H9 (cell line): ENCODE results near the gene REEP3. TPM values are rescaled to one million over a fixed set of nuclear protein-coding genes. Genes with fewer than 3 reads are reported as not detected.

Experiments used
- DNase-seq: peaks from one replicate; pipeline ENCODE4 v3.0.0-alpha.2; 2017
- H2AFZ ChIP-seq: one replicate; pipeline ENCODE4 v1.6.1; 2013; ENCODE audit warnings: mild to moderate bottlenecking, low read length, control low read depth, moderate library complexity
- H2AK5ac ChIP-seq: 2 replicates; pipeline ENCODE4 v1.6.1; 2013; ENCODE audit warnings: low read length, control low read depth, mixed read lengths; ENCODE audit not compliant: insufficient read length
- H2BK120ac ChIP-seq: one replicate; pipeline ENCODE4 v1.6.1; 2013; ENCODE audit warnings: low read depth, mild to moderate bottlenecking, low read length, control low read depth, inconsistent platforms; ENCODE audit not compliant: poor library complexity, severe bottlenecking
- H2BK12ac ChIP-seq: 2 replicates; pipeline ENCODE4 v1.6.1; 2013; ENCODE audit warnings: low read length, control low read depth, mixed read lengths, low read depth; ENCODE audit not compliant: insufficient read length
- H2BK15ac ChIP-seq: 2 replicates; pipeline ENCODE4 v1.6.1; 2013; ENCODE audit warnings: low read depth, low read length, control low read depth
- H2BK20ac ChIP-seq: one replicate; pipeline ENCODE4 v1.6.1; 2013; ENCODE audit warnings: low read depth, mild to moderate bottlenecking, low read length, control low read depth, inconsistent platforms; ENCODE audit not compliant: poor library complexity, severe bottlenecking
- H2BK5ac ChIP-seq: 2 replicates; pipeline ENCODE4 v1.6.1; 2013; ENCODE audit warnings: low read length, control low read depth, mixed read lengths; ENCODE audit not compliant: insufficient read length
- H3K14ac ChIP-seq: 2 replicates; pipeline ENCODE4 v1.6.1; 2013; ENCODE audit warnings: low read length, control low read depth; ENCODE audit not compliant: insufficient read depth
- H3K18ac ChIP-seq: 2 replicates; pipeline ENCODE4 v1.6.1; 2013; ENCODE audit warnings: low read depth, mild to moderate bottlenecking, mixed read lengths, low read length, control low read depth; ENCODE audit not compliant: insufficient read length
- H3K23ac ChIP-seq: 2 replicates; pipeline ENCODE4 v1.6.1; 2013; ENCODE audit warnings: low read length, control low read depth, mixed read lengths, low read depth; ENCODE audit not compliant: insufficient read length
- H3K23me2 ChIP-seq: 2 replicates; pipeline ENCODE4 v1.6.1; 2013; ENCODE audit warnings: low read depth, mild to moderate bottlenecking, mixed read lengths, low read length, control low read depth; ENCODE audit not compliant: insufficient read length, poor library complexity, severe bottlenecking
- H3K27ac ChIP-seq: 2 replicates; pipeline ENCODE4 v1.5.1; 2013; ENCODE audit warnings: low read length, control low read depth, mixed read lengths, low read depth; ENCODE audit not compliant: insufficient read length
- H3K27me3 ChIP-seq: 2 replicates; pipeline ENCODE4 v1.6.1; 2013; ENCODE audit warnings: low read length, control low read depth, inconsistent platforms; ENCODE audit not compliant: insufficient read depth
- H3K4ac ChIP-seq: 2 replicates; pipeline ENCODE4 v1.6.1; 2013; ENCODE audit warnings: low read depth, mild to moderate bottlenecking, control low read depth, inconsistent platforms, low read length, moderate library complexity
- H3K4me1 ChIP-seq: 2 replicates; pipeline ENCODE4 v1.6.1; 2013; ENCODE audit warnings: low read length, control low read depth, inconsistent platforms; ENCODE audit not compliant: insufficient read depth
- H3K4me2 ChIP-seq: 2 replicates; pipeline ENCODE4 v1.6.1; 2013; ENCODE audit warnings: low read length, control low read depth, mixed read lengths; ENCODE audit not compliant: insufficient read length, insufficient read depth
- H3K56ac ChIP-seq: 2 replicates; pipeline ENCODE4 v1.6.1; 2013; ENCODE audit warnings: low read depth, mild to moderate bottlenecking, mixed read lengths, low read length, control low read depth; ENCODE audit not compliant: insufficient read length
- H3K79me1 ChIP-seq: 2 replicates; pipeline ENCODE4 v1.6.1; 2013; ENCODE audit warnings: low read depth, mild to moderate bottlenecking, moderate library complexity, low read length, control low read depth, inconsistent platforms; ENCODE audit not compliant: insufficient read depth, poor library complexity, severe bottlenecking
- H3K79me2 ChIP-seq: 2 replicates; pipeline ENCODE4 v1.6.1; 2013; ENCODE audit warnings: low read length, control low read depth, inconsistent platforms; ENCODE audit not compliant: insufficient read depth
- H3K9ac ChIP-seq: 2 replicates; pipeline ENCODE4 v1.6.1; 2013; ENCODE audit warnings: low read length, control low read depth, mixed read lengths; ENCODE audit not compliant: insufficient read length; ENCODE audit errors: extremely low read depth
- H3K9me3 ChIP-seq: one replicate; pipeline ENCODE4 v1.6.1; 2013; ENCODE audit warnings: low read depth, low read length, inconsistent platforms; ENCODE audit not compliant: control insufficient read depth
- H3T11ph ChIP-seq: one replicate; pipeline ENCODE4 v1.6.1; 2013; ENCODE audit warnings: mild to moderate bottlenecking, low read length, control low read depth, inconsistent platforms
- H4K20me1 ChIP-seq: one replicate; pipeline ENCODE4 v1.6.1; 2013; ENCODE audit not compliant: control insufficient read depth, insufficient read length, insufficient read depth
- H4K5ac ChIP-seq: 2 replicates; pipeline ENCODE4 v1.6.1; 2013; ENCODE audit warnings: low read depth, mild to moderate bottlenecking, mixed read lengths, low read length, control low read depth; ENCODE audit not compliant: insufficient read length
- H4K8ac ChIP-seq: replicated peaks from 2 replicates; pipeline ENCODE4 v1.6.1; 2013; ENCODE audit warnings: low read length, control low read depth, mixed read lengths, low read depth; ENCODE audit not compliant: insufficient read length
- H4K91ac ChIP-seq: 2 replicates; pipeline ENCODE4 v1.6.1; 2013; ENCODE audit warnings: low read depth, mild to moderate bottlenecking, moderate library complexity, mixed read lengths, low read length, control low read depth; ENCODE audit not compliant: insufficient read length
- H3K27ac Mint-ChIP-seq, 3 experiments: 2 replicates in 2 of 3; 3 replicates in 1 of 3; pipeline ENCODE4 v1.8.0; 2020 to 2021; ENCODE audit warnings: mixed read lengths in 3 of 3, mild to moderate bottlenecking in 1 of 3, moderate library complexity in 1 of 3
- H3K27me3 Mint-ChIP-seq: 2 replicates; pipeline ENCODE4 v1.8.0; 2021; ENCODE audit warnings: low read depth, mild to moderate bottlenecking, moderate library complexity, mixed read lengths
- H3K36me3 Mint-ChIP-seq, 3 experiments: 2 replicates in 2 of 3; 3 replicates in 1 of 3; pipeline ENCODE4 v1.8.0; 2020 to 2021; ENCODE audit warnings: low read depth in 3 of 3, mixed read lengths in 3 of 3; ENCODE audit not compliant: insufficient read depth in 1 of 3
- H3K4me1 Mint-ChIP-seq, 2 experiments: 2 replicates each; pipeline ENCODE4 v1.8.0; 2020; ENCODE audit warnings: mixed read lengths in 2 of 2
- H3K4me3 Mint-ChIP-seq, 2 experiments: 2 replicates in 1 of 2; 3 replicates in 1 of 2; pipeline ENCODE4 v1.8.0; 2020 to 2021; ENCODE audit warnings: mild to moderate bottlenecking in 2 of 2, mixed read lengths in 2 of 2, moderate library complexity in 1 of 2
- H3K9me3 Mint-ChIP-seq, 2 experiments: 2 replicates in 1 of 2; 3 replicates in 1 of 2; pipeline ENCODE4 v1.8.0; 2020; ENCODE audit warnings: mild to moderate bottlenecking in 2 of 2, mixed read lengths in 2 of 2, moderate library complexity in 1 of 2
- WGBS: extraction: QIAGEN DNeasy Blood & Tissue Kit; methylation state at CpG from one replicate; pipeline ENCODE4 v1.1.7; 2013; ENCODE audit warnings: missing lambda C conversion rate, low lambda C conversion rate, mixed read lengths; ENCODE audit not compliant: insufficient read length; ENCODE audit errors: extremely low coverage; 5-methylcytosine and 5-hydroxymethylcytosine counted together
- total RNA-seq: library from RNA; stranded (reverse); gene quantifications from 2 replicates; pipeline ENCODE4 v1.2.1, GENCODE V29; 2021
- TF ChIP-seq, protein P1 (sequence below): fragments of 200-600 bp; sonication (generic); conservative IDR thresholded peaks from 3 replicates; pipeline ENCODE4 v1.8.0; 2021; ENCODE audit warnings: antibody characterized with exemption, mild to moderate bottlenecking

Gene REEP3
- total RNA-seq, 1 experiment from 2014 or later = 21.4 TPM

DNA sequence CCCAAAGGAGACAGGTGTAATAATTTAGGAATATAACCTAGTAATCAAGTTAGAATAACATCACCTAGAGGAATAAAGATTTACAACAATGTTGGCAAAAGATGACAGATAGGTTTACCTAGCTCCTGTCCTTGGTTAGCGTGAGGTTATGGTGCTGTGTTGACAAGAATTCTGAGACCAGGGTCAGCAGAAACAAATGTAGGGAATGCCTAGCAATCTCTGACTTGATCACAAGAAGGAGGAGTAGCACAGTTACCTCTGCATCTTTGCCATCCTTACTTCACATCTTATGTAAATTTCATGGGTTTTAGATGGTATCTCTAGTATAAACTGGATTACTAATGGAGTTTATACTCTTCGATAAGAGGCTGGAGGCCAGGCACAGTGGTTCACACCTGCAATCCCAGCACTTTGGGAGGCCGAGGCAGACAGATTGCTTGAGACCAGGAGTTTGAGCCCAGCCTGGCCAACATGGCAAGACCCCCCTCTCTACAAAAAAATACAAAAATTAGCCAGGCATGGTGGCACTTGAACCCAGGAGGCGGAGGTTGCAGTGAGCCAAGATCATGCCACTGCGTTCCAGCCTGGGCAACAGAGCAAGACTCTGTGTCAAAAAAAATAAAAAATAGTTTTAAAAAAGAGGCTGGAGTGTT lies 37.1 kb downstream of the REEP3 start:
- H3T11ph ChIP-seq = no peak overlapping the region
- H2AK5ac ChIP-seq = no peak overlapping the region
- H3K79me1 ChIP-seq = no peaks in the 10 kb centered on the region
- H3K23ac ChIP-seq = no peak overlapping the region
- H2BK120ac ChIP-seq = no peak overlapping the region
- no peak overlapping the region for H3K4ac ChIP-seq
- Mint-ChIP-seq H3K4me3 (no peak overlapping the region), H3K27me3 (no peaks in the 10 kb centered on the region), H3K27ac (no peak overlapping the region), H3K36me3 (no peaks in the 10 kb centered on the region; a peak in 1 of 7 replicates), H3K9me3 (no peaks in the 10 kb centered on the region), H3K4me1 (peaks cover 22 to 23% of the 10 kb centered on the region in 2 experiments)
- no peak overlapping the region for H4K91ac ChIP-seq
- H3K27me3 ChIP-seq = no peaks in the 10 kb centered on the region
- no peak overlapping the region for H3K56ac ChIP-seq
- no peak overlapping the region for H2BK5ac ChIP-seq
- no peak overlapping the region for H3K14ac ChIP-seq
- no peak overlapping the region for H2BK15ac ChIP-seq
- no peaks in the 10 kb centered on the region for H4K20me1 ChIP-seq
- H2AFZ ChIP-seq = no peak overlapping the region
- H3K18ac ChIP-seq = no peak overlapping the region
- H2BK20ac ChIP-seq = no peak overlapping the region
- peaks cover 1% of the 10 kb centered on the region; the same call in 1 of the 2 replicates for H3K4me1 ChIP-seq
- no peak overlapping the region for H4K5ac ChIP-seq
- DNase-seq = no peak
- no peak overlapping the region for H3K9ac ChIP-seq
- H3K9me3 ChIP-seq = no peaks in the 10 kb centered on the region
- H3K23me2 ChIP-seq = no peaks in the 10 kb centered on the region
- no CpG with 5 or more reads among the region's 5 CpGs for WGBS
- TF ChIP-seq, protein P1, sequence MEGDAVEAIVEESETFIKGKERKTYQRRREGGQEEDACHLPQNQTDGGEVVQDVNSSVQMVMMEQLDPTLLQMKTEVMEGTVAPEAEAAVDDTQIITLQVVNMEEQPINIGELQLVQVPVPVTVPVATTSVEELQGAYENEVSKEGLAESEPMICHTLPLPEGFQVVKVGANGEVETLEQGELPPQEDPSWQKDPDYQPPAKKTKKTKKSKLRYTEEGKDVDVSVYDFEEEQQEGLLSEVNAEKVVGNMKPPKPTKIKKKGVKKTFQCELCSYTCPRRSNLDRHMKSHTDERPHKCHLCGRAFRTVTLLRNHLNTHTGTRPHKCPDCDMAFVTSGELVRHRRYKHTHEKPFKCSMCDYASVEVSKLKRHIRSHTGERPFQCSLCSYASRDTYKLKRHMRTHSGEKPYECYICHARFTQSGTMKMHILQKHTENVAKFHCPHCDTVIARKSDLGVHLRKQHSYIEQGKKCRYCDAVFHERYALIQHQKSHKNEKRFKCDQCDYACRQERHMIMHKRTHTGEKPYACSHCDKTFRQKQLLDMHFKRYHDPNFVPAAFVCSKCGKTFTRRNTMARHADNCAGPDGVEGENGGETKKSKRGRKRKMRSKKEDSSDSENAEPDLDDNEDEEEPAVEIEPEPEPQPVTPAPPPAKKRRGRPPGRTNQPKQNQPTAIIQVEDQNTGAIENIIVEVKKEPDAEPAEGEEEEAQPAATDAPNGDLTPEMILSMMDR = no peak
- H3K27ac ChIP-seq = no peak overlapping the region
- H4K8ac ChIP-seq = no peak overlapping the region
- no peak overlapping the region for H2BK12ac ChIP-seq
- H3K4me2 ChIP-seq = no peak overlapping the region
- H3K79me2 ChIP-seq = peaks cover 2% of the 10 kb centered on the region; the same call in 1 of the 2 replicates
